HL-60 (cell line): ENCODE measurements around the gene TMPRSS6.

ENCODE experiments used
- GABPA ChIP-seq: IDR thresholded peaks from 2 replicates; pipeline ENCODE4 v1.6.1; 2012; ENCODE audit warnings: low read depth
- POLR2AphosphoS5 ChIP-seq: IDR thresholded peaks from 2 replicates; pipeline ENCODE4 v1.6.1; 2012; ENCODE audit warnings: low read depth
- SPI1 ChIP-seq: IDR thresholded peaks from 2 replicates; pipeline ENCODE4 v1.6.1; 2012; ENCODE audit warnings: low read depth, mild to moderate bottlenecking, borderline replicate concordance
- TF ChIP-seq, protein P1 (sequence below): IDR thresholded peaks from one replicate; pipeline ENCODE4 v1.5.1; 2011; ENCODE audit warnings: low read length, control low read depth, inconsistent platforms; ENCODE audit not compliant: insufficient read depth
- TF ChIP-seq, protein P2 (sequence below): IDR thresholded peaks from 2 replicates; pipeline ENCODE4 v1.6.1; 2012; ENCODE audit warnings: low read depth; ENCODE audit not compliant: insufficient replicate concordance

DNA sequence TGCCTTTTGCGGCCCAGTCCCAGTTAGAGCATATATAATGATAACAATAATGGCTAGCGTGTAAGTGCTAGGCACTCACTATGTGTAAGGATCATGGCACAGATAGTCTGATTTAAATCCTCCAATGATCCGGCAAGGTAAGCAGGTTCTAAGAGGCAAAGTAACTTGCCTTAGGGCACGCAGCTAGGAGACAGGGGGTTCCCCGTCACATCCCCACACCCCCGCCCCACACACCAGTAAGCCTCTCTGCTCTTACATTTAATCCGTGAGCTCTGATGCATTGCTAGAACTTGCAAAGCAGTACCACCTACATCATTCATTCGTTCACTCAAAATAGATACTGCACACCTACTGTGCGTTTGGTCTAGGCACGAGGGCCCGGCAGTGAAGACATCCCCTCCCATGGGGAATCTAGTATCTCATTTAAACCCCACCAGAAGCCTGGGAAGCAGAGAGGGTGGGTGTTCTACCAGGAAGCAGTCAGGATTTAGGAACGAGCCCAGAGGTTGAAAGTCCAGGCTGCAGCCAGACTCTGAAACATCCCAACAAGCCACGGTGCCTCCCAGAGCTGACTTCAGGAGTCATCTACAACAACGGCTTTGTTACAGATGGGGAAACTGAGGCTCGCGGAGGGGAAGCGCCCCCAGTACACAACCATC lies 20.6 kb downstream of the TMPRSS6 start:
- TF ChIP-seq, protein P1, sequence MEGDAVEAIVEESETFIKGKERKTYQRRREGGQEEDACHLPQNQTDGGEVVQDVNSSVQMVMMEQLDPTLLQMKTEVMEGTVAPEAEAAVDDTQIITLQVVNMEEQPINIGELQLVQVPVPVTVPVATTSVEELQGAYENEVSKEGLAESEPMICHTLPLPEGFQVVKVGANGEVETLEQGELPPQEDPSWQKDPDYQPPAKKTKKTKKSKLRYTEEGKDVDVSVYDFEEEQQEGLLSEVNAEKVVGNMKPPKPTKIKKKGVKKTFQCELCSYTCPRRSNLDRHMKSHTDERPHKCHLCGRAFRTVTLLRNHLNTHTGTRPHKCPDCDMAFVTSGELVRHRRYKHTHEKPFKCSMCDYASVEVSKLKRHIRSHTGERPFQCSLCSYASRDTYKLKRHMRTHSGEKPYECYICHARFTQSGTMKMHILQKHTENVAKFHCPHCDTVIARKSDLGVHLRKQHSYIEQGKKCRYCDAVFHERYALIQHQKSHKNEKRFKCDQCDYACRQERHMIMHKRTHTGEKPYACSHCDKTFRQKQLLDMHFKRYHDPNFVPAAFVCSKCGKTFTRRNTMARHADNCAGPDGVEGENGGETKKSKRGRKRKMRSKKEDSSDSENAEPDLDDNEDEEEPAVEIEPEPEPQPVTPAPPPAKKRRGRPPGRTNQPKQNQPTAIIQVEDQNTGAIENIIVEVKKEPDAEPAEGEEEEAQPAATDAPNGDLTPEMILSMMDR, result no peak
- TF ChIP-seq GABPA (no peak), POLR2AphosphoS5 (no peak), SPI1 (no peak)
- TF ChIP-seq, protein P2, sequence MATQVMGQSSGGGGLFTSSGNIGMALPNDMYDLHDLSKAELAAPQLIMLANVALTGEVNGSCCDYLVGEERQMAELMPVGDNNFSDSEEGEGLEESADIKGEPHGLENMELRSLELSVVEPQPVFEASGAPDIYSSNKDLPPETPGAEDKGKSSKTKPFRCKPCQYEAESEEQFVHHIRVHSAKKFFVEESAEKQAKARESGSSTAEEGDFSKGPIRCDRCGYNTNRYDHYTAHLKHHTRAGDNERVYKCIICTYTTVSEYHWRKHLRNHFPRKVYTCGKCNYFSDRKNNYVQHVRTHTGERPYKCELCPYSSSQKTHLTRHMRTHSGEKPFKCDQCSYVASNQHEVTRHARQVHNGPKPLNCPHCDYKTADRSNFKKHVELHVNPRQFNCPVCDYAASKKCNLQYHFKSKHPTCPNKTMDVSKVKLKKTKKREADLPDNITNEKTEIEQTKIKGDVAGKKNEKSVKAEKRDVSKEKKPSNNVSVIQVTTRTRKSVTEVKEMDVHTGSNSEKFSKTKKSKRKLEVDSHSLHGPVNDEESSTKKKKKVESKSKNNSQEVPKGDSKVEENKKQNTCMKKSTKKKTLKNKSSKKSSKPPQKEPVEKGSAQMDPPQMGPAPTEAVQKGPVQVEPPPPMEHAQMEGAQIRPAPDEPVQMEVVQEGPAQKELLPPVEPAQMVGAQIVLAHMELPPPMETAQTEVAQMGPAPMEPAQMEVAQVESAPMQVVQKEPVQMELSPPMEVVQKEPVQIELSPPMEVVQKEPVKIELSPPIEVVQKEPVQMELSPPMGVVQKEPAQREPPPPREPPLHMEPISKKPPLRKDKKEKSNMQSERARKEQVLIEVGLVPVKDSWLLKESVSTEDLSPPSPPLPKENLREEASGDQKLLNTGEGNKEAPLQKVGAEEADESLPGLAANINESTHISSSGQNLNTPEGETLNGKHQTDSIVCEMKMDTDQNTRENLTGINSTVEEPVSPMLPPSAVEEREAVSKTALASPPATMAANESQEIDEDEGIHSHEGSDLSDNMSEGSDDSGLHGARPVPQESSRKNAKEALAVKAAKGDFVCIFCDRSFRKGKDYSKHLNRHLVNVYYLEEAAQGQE, result no peak
